ENCODE results near the gene LOXL3.

The LOXL3 gene

GRCh38 chr2:74536166-74536950 lies 17.4 kb downstream of the LOXL3 start:
- H3K9me3 ChIP-seq (replicated peaks; ENCODE audit: insufficient read depth, low read length): no peaks in the 10 kb centered on the region
- no peak overlapping the region for H3K4me3 ChIP-seq (ENCODE audit: low read length)
- H4K20me1 ChIP-seq (ENCODE audit: insufficient read depth, low read length): no peaks in the 10 kb centered on the region
- no peak for DNase-seq
- H3F3A ChIP-seq (ENCODE audit: insufficient read depth, low read length): no peaks in the 10 kb centered on the region
- no peak overlapping the region for H3K27ac ChIP-seq (ENCODE audit: low read length)
- TF ChIP-seq EZH2 (optimal IDR thresholded peaks at IDR 0.05; ENCODE audit: low read depth, low read length): no peak
- no peak for TF ChIP-seq CTCF (IDR thresholded peaks at IDR 0.05; ENCODE audit: low read length)
- no peak for TF ChIP-seq EZH2phosphoT487 (IDR thresholded peaks at IDR 0.05; ENCODE audit: low read length)
- H3K4me2 ChIP-seq (ENCODE audit: low read depth, low read length): no peak overlapping the region
- peaks cover 12% of the 10 kb centered on the region; the same call in 1 of the 2 replicates for H3K27me3 ChIP-seq (replicated peaks; ENCODE audit: insufficient read depth, low read length)
- H3K9ac ChIP-seq (ENCODE audit: low read length): no peak overlapping the region
- H2AFZ ChIP-seq (ENCODE audit: low read length): no peak overlapping the region
- no peaks in the 10 kb centered on the region for H3K36me3 ChIP-seq (replicated peaks; ENCODE audit: insufficient read depth, low read length)
- 0 out of 2 replicates have a peak, but pooled peaks cover 3% of the 10 kb centered on the region for H3K79me2 ChIP-seq (ENCODE audit: low read length)
- H3K4me1 ChIP-seq (ENCODE audit: low read length): no peaks in the 10 kb centered on the region
- no peaks in the 10 kb centered on the region for H3K9me2 ChIP-seq (replicated peaks; ENCODE audit: insufficient read depth, low read length)

DNA sequence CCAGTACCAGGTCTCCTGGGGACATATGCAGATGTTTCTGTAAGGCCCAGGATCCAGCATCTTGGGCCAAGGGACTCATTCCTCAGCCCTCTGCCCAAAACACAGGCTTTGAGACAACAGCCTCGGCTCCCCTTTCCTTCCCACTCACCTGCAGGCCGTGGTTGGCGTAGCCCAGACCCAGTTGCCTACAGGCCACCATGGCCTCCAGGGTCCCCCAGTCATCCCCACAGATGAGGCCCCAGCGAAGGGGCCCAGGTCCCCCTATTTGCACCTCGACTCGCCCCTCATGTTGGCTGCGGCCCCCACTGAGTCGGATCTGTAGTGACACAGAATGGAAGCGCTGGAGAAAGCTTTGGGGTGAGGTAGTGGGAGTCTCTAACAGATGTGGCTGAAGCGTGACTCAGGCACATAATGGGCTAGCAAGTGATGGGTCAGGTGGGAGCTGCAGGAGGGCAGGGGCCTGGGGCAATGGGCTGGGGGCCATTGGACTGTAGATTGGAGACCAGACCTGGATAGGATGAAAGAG lies 18.2 kb downstream of the LOXL3 start:
- TF ChIP-seq CTCF (IDR thresholded peaks at IDR 0.05; ENCODE audit: low read length) (no peak), EZH2phosphoT487 (IDR thresholded peaks at IDR 0.05; ENCODE audit: low read length) (no peak), EZH2 (optimal IDR thresholded peaks at IDR 0.05; ENCODE audit: low read depth, low read length) (no peak)
- no peak for DNase-seq
- Histone ChIP-seq H3K4me1 (ENCODE audit: low read length) (peaks cover 5% of the 10 kb centered on the region; the same call in 1 of the 2 replicates), H3K9me2 (replicated peaks; ENCODE audit: insufficient read depth, low read length) (no peaks in the 10 kb centered on the region), H2AFZ (ENCODE audit: low read length) (no peak overlapping the region), H3K4me3 (ENCODE audit: low read length) (no peak overlapping the region), H3K27ac (ENCODE audit: low read length) (no peak overlapping the region), H3F3A (ENCODE audit: insufficient read depth, low read length) (peaks cover 1% of the 10 kb centered on the region; the same call in 1 of the 2 replicates), H3K4me2 (ENCODE audit: low read depth, low read length) (no peak overlapping the region), H3K9ac (ENCODE audit: low read length) (no peak overlapping the region), H3K27me3 (replicated peaks; ENCODE audit: insufficient read depth, low read length) (peaks cover 12% of the 10 kb centered on the region; the same call in 1 of the 2 replicates), H4K20me1 (ENCODE audit: insufficient read depth, low read length) (no peaks in the 10 kb centered on the region), H3K9me3 (replicated peaks; ENCODE audit: insufficient read depth, low read length) (no peaks in the 10 kb centered on the region), H3K79me2 (ENCODE audit: low read length) (peaks cover 10% of the 10 kb centered on the region; the same call in 1 of the 2 replicates), H3K36me3 (replicated peaks; ENCODE audit: insufficient read depth, low read length) (no peaks in the 10 kb centered on the region)

GRCh38 chr2:74534411-74534810 lies 19.3 kb downstream of the LOXL3 start:
- Histone ChIP-seq H4K20me1 (ENCODE audit: insufficient read depth, low read length) (no peaks in the 10 kb centered on the region), H3K27me3 (replicated peaks; ENCODE audit: insufficient read depth, low read length) (peaks cover 12% of the 10 kb centered on the region; the same call in 1 of the 2 replicates), H3K27ac (ENCODE audit: low read length) (no peak overlapping the region), H3K9me3 (replicated peaks; ENCODE audit: insufficient read depth, low read length) (no peaks in the 10 kb centered on the region), H3K4me3 (ENCODE audit: low read length) (no peak overlapping the region), H2AFZ (ENCODE audit: low read length) (no peak overlapping the region), H3K4me2 (ENCODE audit: low read depth, low read length) (no peak overlapping the region), H3F3A (ENCODE audit: insufficient read depth, low read length) (peaks cover 2% of the 10 kb centered on the region; the same call in 1 of the 2 replicates), H3K36me3 (replicated peaks; ENCODE audit: insufficient read depth, low read length) (no peaks in the 10 kb centered on the region), H3K9ac (ENCODE audit: low read length) (no peak overlapping the region), H3K9me2 (replicated peaks; ENCODE audit: insufficient read depth, low read length) (no peaks in the 10 kb centered on the region), H3K4me1 (ENCODE audit: low read length) (peaks cover 5% of the 10 kb centered on the region; the same call in 1 of the 2 replicates), H3K79me2 (ENCODE audit: low read length) (peaks cover 18% of the 10 kb centered on the region)
- no peak for DNase-seq
- no peak for TF ChIP-seq EZH2phosphoT487 (IDR thresholded peaks at IDR 0.05; ENCODE audit: low read length)
- TF ChIP-seq EZH2 (optimal IDR thresholded peaks at IDR 0.05; ENCODE audit: low read depth, low read length): no peak
- TF ChIP-seq CTCF (IDR thresholded peaks at IDR 0.05; ENCODE audit: low read length): no peak
